H54 (cell line): ENCODE measurements around the gene LAMA2.

Experiments used
- DNase-seq: peaks from one replicate; pipeline ENCODE4 v3.0.0; 2011; ENCODE audit warnings: low spot score, mixed read lengths; ENCODE audit not compliant: insufficient read length
- FAIRE-seq: peaks from 3 replicates; lab custom pipeline; 2011; peaks lifted over from hg19 to GRCh38; lab: Jason Lieb, UNC
- POLR2A ChIP-seq: IDR thresholded peaks from 2 replicates; pipeline ENCODE4 v1.6.1; 2011; ENCODE audit warnings: low read depth, mild to moderate bottlenecking, low read length

The LAMA2 gene

DNA sequence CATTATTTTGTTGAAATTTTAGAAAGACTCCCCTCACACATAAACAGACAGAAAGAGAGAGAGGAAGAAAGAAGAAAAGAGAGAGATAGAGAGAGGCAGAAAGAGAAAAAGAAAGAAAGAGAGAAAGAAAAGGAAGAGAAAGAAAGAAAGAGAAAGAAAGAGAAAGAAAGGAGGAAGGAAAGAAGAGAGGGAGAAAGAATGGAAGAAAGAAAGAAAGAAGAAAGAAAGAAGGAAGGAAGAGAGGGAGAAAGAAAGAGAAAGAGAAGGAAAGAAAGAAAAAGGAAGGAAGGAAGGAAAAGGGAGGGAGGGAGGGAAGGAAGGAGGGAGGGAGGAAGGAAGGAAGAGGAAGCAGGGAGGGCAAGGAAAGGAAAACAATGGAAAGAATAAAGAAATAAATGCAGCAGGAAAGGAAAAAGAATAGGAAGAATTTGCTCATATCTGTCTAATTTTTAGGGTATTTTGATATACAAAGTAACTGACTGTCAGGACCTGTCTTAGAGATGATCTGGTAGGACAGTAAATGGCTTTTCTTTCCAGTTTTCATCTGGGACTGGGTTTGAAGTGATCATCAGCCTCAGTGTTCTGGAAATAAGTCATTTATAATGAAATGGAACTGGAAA, 325.6 kb downstream of the LAMA2 start:
- no peak for TF ChIP-seq POLR2A
- DNase-seq (no peak), FAIRE-seq (no peak)

DNA sequence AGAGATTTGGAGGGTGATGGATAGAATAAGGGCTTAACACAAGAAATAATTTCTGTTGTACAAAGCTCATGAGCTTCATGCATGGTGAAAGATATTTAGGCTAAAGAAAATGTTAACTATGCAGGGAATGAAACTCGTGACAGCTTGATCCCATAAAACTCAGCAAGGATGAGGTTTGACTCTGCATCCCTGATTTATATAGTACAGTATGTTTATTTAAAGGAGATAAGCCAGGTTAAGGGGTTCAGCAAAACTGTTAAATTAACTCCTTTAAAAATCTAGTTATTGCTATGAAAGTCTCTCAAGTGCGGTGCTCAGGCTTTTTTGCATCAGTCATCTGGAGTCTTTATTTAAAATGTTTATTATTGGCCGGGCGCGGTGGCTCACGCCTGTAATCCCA, 326.4 kb downstream of the LAMA2 start:
- DNase-seq (no peak), FAIRE-seq (no peak)
- TF ChIP-seq POLR2A = no peak

DNA sequence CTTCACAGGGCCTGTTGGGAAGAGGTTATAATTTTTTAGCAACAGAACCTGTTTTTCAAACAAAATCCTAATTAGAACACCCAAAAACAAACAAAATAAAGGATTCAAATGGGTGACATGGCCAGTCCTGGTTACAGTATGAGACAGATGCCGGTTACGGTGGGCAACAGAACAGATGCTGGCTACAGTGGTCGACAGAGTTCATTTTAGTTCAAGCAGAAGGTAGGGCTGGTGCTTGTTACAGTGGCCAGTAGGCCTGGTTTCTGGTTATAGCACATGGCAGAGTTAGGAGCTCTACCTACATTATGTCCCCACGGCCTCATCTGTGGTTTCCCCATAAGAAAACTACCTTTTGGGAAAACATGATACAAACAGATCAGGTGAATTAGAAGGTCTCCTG, 327.7 kb downstream of the LAMA2 start:
- FAIRE-seq (no peak), DNase-seq (no peak)
- no peak for TF ChIP-seq POLR2A

DNA sequence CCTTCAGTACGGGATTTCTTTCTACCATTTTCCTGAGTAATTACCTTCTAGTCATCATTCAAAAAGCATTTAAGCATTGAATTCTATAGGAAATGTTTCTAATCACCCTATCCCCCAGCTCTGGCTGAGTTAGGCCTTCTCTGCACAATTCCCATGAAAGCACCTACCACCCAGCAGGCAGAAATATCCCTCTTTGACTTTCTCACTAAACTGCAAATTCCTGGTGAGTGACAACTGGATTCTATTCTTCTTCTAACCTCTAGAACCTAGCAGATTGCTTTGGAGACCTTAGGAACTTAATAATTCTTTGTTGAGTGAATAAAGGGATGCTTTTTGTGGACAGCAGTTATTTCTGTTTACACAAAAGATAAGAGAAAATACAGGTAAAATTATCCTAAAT, 328.7 kb downstream of the LAMA2 start:
- TF ChIP-seq POLR2A = no peak
- FAIRE-seq = no peak
- DNase-seq = no peak

DNA sequence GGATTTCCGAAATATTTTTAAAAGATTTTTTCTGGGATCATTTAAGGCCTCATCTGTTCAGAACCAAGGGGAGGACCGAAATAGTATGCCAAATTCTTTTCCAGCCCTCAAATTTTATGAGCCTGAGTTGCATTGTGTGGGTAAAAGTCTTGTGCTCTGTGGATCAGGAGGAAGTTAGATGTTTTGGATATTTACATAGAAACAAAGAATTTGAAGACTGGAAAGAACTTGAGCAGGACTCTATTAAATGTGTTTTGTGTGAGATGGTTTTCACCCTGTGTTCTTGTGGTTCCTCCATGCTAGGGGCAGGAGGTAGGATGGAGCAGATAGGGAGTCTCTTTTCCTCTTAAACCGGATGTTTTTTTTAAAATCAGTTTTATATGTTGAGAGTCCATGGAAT, 329.1 kb downstream of the LAMA2 start:
- no peak for TF ChIP-seq POLR2A
- no peak for FAIRE-seq
- no peak for DNase-seq

DNA sequence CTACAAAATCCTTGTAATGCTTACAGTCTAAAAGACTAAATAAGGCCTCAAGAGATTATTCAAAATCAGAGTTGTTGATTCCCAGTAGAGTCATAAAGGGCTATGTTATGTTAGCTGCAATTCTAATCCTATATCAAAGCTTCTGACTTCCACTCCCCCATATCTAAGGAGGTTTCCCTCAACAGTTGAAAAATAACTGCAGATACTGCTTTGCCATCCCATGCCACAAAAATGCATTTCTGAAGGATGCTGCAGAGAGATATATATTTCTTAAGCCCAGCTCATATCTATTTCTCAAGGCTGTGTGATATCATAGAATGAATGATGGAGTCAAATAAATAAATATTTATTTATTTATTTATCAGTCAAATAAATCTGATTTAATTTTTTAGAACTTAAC, 332.3 kb downstream of the LAMA2 start:
- no peak for FAIRE-seq
- no peak for DNase-seq
- no peak for TF ChIP-seq POLR2A

DNA sequence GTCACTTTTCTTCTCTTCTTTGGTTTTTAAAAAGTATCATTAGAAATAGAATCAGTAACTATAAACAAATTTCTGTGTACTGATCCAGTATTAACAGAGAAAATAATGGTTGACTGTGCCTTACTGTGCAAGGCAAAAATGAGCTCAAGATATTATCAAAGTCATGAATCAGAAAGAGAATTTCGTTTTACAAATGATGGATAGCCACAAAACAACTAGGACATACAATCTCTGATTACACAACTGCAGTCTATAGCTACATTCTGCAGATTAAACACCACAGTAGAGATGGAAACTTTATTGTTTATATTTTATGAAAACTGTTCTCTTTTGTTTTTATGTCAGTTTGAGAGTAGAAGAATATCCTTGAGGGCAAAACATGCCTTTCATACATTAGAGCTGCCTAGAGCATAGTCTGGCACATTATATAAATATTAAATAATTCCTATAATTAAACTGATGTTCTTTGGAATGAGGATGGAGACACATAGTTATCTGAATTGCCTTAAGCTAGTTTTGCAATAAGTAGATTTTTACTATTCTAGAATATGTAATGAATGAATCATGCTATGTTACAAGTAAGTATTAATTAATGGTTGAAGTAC, 333.1 kb downstream of the LAMA2 start:
- DNase-seq (no peak), FAIRE-seq (no peak)
- TF ChIP-seq POLR2A = no peak

DNA sequence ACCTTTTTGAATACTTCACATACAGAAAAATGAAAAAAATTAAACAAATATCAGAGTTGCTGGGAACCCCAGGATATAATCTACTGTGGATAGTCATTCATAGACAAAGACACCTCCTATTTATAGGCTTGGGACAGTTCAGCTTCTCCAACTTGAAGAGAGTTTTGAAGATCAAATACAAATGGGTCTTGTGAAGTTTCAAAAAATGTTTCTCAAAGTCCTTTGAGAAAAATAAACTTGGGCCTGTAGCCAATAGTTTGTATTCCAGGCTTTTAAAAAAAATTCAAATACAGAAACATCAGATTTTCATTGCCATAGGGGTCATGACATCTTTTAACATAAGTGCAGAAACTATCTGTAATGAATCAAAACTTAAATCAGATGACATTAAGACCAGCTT, 334.8 kb downstream of the LAMA2 start:
- DNase-seq (no peak), FAIRE-seq (no peak)
- no peak for TF ChIP-seq POLR2A

DNA sequence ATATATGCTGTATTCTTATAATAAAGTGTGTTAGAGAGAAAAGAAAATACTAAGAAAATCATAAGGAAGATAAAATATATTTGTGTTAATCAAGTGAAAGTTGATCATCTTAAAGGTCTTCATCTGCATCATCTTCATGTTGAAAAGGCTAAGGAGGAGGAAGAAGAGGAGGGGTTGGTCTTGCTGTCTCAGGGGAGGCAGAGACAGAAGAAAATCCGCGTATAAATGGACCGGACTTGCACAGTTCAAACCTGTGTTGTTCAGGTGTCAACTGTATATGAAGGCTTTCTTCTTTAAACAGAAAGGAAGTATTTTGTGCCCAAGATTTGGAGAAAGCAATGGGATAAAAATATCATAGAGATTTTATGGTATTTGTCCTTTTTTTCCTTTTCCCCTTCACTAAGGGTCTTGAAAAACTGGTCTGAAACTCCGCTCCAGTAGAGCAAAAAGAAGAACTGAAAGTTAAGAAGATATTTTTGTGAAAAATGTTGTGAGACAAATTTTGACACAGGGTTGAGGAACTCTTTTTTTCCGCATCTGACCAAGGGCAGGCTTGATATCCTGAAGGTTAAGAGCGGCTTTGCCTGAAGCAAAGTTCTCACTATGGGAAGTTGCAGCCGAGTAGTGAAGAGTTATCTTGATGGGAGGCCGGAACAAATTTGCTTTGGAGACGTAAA, 350.7 kb downstream of the LAMA2 start:
- no peak for TF ChIP-seq POLR2A
- FAIRE-seq = no peak
- DNase-seq = no peak

DNA sequence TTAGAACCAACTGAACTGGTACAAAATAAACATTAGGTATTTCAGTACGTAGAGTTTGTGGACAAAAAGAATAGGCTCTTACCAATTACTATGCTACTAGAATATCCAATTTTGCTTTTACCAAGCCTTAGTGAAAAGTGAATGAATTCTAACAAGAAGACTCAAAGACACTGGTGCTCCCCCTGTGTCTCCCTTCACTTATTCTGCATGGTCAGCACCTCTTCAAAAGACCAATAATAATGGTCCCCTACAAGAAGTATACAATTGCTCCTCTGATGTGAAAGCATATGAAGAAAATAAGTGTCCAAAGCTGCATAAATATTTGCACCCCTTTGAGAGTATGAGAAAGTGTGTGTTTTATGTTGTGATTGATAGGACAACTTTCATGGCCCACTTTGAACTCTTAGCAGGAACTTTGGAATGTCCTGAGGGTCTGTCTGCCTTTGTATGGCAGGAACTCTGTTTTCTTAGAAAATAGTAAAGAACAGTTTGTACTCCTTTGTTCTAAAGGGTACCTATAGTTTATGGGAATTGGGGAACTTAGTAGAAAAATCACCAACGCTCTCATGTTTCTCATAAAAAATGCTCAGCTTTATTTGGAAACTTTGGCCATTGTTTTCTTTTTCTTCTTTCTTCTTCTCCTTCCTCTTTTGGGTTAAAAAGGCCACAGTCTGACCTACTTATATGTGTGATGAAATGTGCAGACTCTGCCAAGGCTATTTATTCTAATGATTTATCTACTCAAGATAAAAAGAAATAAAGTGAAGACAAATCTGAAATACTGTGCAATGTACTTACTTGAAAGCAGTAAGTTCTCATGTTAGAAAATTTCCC, 352.4 kb downstream of the LAMA2 start:
- TF ChIP-seq POLR2A = no peak
- FAIRE-seq (no peak), DNase-seq (no peak)

DNA sequence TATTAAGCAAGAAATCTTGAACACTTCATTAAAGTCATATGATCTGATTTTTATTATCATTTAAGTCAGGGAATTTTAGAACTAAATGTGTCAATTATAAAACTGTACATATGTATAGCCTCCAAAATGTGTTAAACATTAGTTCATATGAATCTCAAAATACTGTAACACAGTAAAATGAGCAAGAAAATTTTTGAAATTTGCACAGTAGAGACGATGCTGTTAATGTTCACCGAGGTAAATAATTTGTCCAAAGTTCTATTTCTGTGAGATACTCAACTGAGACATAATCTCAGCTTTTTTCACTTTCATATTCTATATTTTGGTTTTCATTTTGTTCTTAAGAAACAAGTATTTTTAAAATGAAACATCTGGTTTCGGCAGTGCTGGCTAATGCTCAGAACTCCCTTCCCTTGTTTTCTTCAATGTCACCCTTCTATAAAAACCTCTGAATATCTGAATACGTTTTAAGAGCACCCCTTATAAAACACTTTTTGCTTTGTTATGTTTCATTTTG, 353.1 kb downstream of the LAMA2 start:
- TF ChIP-seq POLR2A = no peak
- FAIRE-seq = no peak
- no peak for DNase-seq

DNA sequence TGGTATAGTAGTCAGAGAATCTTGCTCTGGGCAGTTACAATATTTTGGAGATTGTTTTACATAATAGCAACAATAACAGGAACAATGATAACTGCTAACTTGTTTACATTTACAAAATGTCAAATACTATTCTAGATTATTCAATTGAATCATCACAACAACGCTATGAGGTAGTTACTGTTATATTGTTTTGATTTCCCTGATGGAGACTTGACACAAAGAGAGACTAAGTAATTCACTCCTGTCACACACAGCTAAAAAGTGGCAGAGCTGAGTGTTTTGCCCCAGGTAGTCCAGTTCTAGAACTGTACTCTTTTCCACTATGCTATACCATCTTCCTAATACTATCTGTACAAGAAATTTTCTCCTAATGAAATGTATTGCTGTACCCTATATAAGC, 356.1 kb downstream of the LAMA2 start:
- DNase-seq (no peak), FAIRE-seq (no peak)
- TF ChIP-seq POLR2A = no peak

DNA sequence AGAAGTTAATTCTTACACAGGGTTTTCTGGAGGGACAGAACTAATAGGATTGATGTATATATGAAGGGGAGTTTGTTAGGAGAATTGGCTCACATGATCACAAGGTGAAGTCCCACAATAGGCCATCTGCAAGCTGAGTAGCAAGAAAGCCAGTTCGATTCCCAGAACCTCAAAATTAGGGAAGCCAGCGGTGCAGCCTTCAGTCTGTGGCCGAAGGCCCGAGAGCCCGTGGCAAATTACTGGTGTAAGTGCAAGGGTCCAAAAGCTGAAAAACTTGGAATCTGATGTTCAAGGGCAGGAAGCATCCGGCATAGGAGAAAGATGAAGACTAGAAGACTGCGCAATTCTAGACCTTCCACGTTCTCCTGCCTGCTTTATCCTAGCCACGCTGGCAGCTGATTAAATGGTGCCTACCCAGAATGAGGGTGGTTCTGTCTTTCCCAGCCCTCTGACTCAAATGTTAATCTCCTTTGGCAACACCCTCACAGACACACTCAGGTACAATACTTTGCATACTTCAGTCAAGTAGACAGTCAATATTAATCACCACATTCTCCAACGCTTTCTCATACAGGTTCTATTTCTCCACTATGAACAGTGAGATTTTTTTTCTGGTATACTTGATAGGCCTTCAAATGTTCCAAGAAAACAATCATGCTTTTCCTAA, 357.0 kb downstream of the LAMA2 start:
- TF ChIP-seq POLR2A = no peak
- FAIRE-seq (no peak), DNase-seq (no peak)
